ENCODE measurements around the gene ZNF716.
"Not testable (repeated sequence)": the region's sequence is repeated elsewhere in the genome, so short reads cannot be mapped to it uniquely, and the experiment has no call there.

- TF ChIP-seq BHLHE40 (IDR thresholded peaks at IDR 0.05; ENCODE audit: borderline replicate concordance); SP1 (IDR thresholded peaks at IDR 0.05); SUZ12 (IDR thresholded peaks at IDR 0.05); TARDBP (IDR thresholded peaks at IDR 0.05); PKNOX1 (IDR thresholded peaks at IDR 0.05); FOXK2 (IDR thresholded peaks at IDR 0.05): not testable (repeated sequence)
Measured at GRCh38 chr7:57480304-57480703, 30.3 kb downstream of the ZNF716 start.
